Endothelial cell of umbilical vein (primary cell): ENCODE results near the gene TUBB4B. TPM values are rescaled to one million over a fixed set of nuclear protein-coding genes. Genes with fewer than 3 reads are reported as not detected.

Experiments used
- BruUV-seq: library from RNA; stranded (reverse); fragments of 400-500 nt; replicated peaks from 2 replicates; lab custom pipeline; 2021; lab: Mats Ljungman, UMichigan
- CTCF ChIA-PET: fragments of 300-600, 350-600 bp; sonication (Branson Sonifier 250); formaldehyde crosslinking; loops from one replicate; lab custom pipeline; 2021; ENCODE audit warnings: antibody characterized with exemption, inconsistent platforms; lab: Charles Lee
- POLR2A ChIA-PET: fragments of 300-600, 350-600 bp; sonication (Branson Sonifier 250); formaldehyde crosslinking; loops from one replicate; lab custom pipeline; 2021; ENCODE audit warnings: antibody characterized with exemption, inconsistent platforms; lab: Charles Lee
- DNase-seq: peaks from one replicate; pipeline ENCODE4 v3.0.0-alpha.2; 2011; ENCODE audit warnings: low read depth, low spot score
- FAIRE-seq: peaks from 2 replicates; lab custom pipeline; 2011; peaks lifted over from hg19 to GRCh38; lab: Jason Lieb, UNC
- H2AFZ ChIP-seq: 2 replicates; pipeline ENCODE4 v1.6.0; 2012; ENCODE audit warnings: low read depth, low read length, control low read depth, inconsistent platforms
- H3K27ac ChIP-seq: 2 replicates; pipeline ENCODE4 v1.5.1; 2011; ENCODE audit warnings: low read depth, mild to moderate bottlenecking, control low read depth, low read length, moderate library complexity; ENCODE audit not compliant: insufficient read depth
- H3K27me3 ChIP-seq, 2 experiments: 2 replicates each; pipeline versions ENCODE4 v1.6.0 to v1.6.1; 2011; ENCODE audit warnings: low read length in 2 of 2, mixed read lengths in 1 of 2; ENCODE audit not compliant: control insufficient read depth in 2 of 2, insufficient read depth in 2 of 2
- H3K36me3 ChIP-seq, 2 experiments: 2 replicates in 1 of 2; 3 replicates in 1 of 2; pipeline ENCODE4 v1.5.1; 2011; ENCODE audit warnings: low read length in 2 of 2, mild to moderate bottlenecking in 1 of 2, moderate library complexity in 1 of 2; ENCODE audit not compliant: control insufficient read depth in 2 of 2, insufficient read depth in 2 of 2; ENCODE audit errors: extremely low read depth in 1 of 2
- H3K4me1 ChIP-seq: 3 replicates; pipeline ENCODE4 v1.5.1; 2011; ENCODE audit warnings: mild to moderate bottlenecking, low read length; ENCODE audit not compliant: control insufficient read depth, insufficient read depth; ENCODE audit errors: extremely low read depth
- H3K4me2 ChIP-seq: 2 replicates; pipeline ENCODE4 v1.6.1; 2011; ENCODE audit warnings: low read length, control low read depth, mixed read lengths; ENCODE audit not compliant: insufficient read depth
- H3K4me3 ChIP-seq, 3 experiments: fragments of 200-600 bp in 1 of 3; sonication (generic), shearing (Covaris generic) in 1 of 3; replicated peaks in 1 of 3; 2 replicates each; pipeline ENCODE4 v1.5.1; 2011 to 2016; ENCODE audit warnings: control low read depth in 3 of 3, low read length in 3 of 3, mild to moderate bottlenecking in 2 of 3, inconsistent platforms in 1 of 3, low read depth in 1 of 3, moderate library complexity in 1 of 3; ENCODE audit not compliant: insufficient read depth in 1 of 3
- H3K79me2 ChIP-seq: 2 replicates; pipeline ENCODE4 v1.6.0; 2012; ENCODE audit warnings: low read length, inconsistent platforms; ENCODE audit not compliant: control insufficient read depth, insufficient read depth
- H3K9ac ChIP-seq: replicated peaks from 2 replicates; pipeline ENCODE3; 2011; ENCODE audit warnings: low read length, control low read depth; ENCODE audit not compliant: insufficient read depth; ENCODE audit errors: extremely low read depth
- H3K9me1 ChIP-seq: replicated peaks from 3 replicates; pipeline ENCODE4 v1.6.0; 2011; ENCODE audit warnings: mild to moderate bottlenecking, low read length; ENCODE audit not compliant: control insufficient read depth, insufficient read depth; ENCODE audit errors: extremely low read depth
- H3K9me3 ChIP-seq: replicated peaks from 2 replicates; pipeline ENCODE4 v1.5.1; 2012; ENCODE audit warnings: low read length, inconsistent platforms; ENCODE audit not compliant: control insufficient read depth, insufficient read depth
- H4K20me1 ChIP-seq: replicated peaks from 2 replicates; pipeline ENCODE3; 2011; ENCODE audit warnings: mild to moderate bottlenecking, low read length; ENCODE audit not compliant: control insufficient read depth, insufficient read depth; ENCODE audit errors: extremely low read depth
- EZH2 ChIP-seq: IDR thresholded peaks from 2 replicates; pipeline ENCODE4 v1.6.1; 2012; ENCODE audit warnings: borderline replicate concordance, low read depth, mild to moderate bottlenecking, moderate library complexity, low read length, inconsistent platforms; ENCODE audit not compliant: severe bottlenecking
- FOS ChIP-seq: IDR thresholded peaks from 2 replicates; pipeline ENCODE4 v1.6.1; 2011; ENCODE audit warnings: mild to moderate bottlenecking, low read length, moderate library complexity, borderline replicate concordance; ENCODE audit not compliant: insufficient read depth
- GATA2 ChIP-seq: IDR thresholded peaks from 2 replicates; pipeline ENCODE4 v1.7.0; 2011; ENCODE audit warnings: low read depth, mild to moderate bottlenecking, moderate library complexity, mixed read lengths, low read length; ENCODE audit not compliant: insufficient read length, insufficient read depth
- JUN ChIP-seq: IDR thresholded peaks from 2 replicates; pipeline ENCODE4 v1.6.1; 2011; ENCODE audit warnings: borderline replicate concordance, low read depth; ENCODE audit not compliant: insufficient read length, insufficient read depth
- MYC ChIP-seq: IDR thresholded peaks from one replicate; pipeline ENCODE4 v1.6.1; 2011; ENCODE audit warnings: mild to moderate bottlenecking, low read depth, low read length
- POLR2A ChIP-seq: IDR thresholded peaks from 2 replicates; pipeline ENCODE4 v1.6.1; 2012; ENCODE audit warnings: low read depth, mild to moderate bottlenecking, control low read depth, low read length
- POLR2AphosphoS5 ChIP-seq: IDR thresholded peaks from 2 replicates; pipeline ENCODE4 v1.6.1; 2012; ENCODE audit warnings: low read depth, mild to moderate bottlenecking, control low read depth, low read length, moderate library complexity; ENCODE audit not compliant: insufficient read depth
- dilution Hi-C: fragments of 300-500 bp; cut with MboI; formaldehyde crosslinking; loops from one replicate; pipeline ENCODE4 v1.15.0; 2019; ENCODE audit warnings: low sequenced_read_pairs; ENCODE audit not compliant: extremely low pct_ligation_motif_present
- intact Hi-C: fragments of 100-400 bp; cut with micrococcal nuclease; formaldehyde crosslinking; loops from one replicate; pipeline ENCODE4 v1.10.0; 2022
- polyA plus RNA-seq, 4 experiments: library from polyadenylated mRNA; depleted of rRNA in 3 of 4; stranded (reverse) in 3 of 4; unstranded in 1 of 4; fragments of >200 nt; gene quantifications; 2 replicates each; pipeline versions ENCODE4 v1.2.1 to v1.2.3, GENCODE V29; 2011 to 2012; ENCODE audit warnings: missing spikeins in 1 of 4
- total RNA-seq: library from RNA; stranded (reverse); gene quantifications from 2 replicates; pipeline ENCODE4 v1.2.3, GENCODE V29; 2021
- TF ChIP-seq, protein P1 (sequence below): IDR thresholded peaks from 2 replicates; pipeline ENCODE4 v1.6.1; 2011; ENCODE audit not compliant: insufficient read depth, insufficient read length
- TF ChIP-seq, protein P2 (sequence below), 2 donors: IDR thresholded peaks; 1 replicate in 1 of 2; 2 replicates in 1 of 2; pipeline ENCODE4 v1.5.1; 2011; ENCODE audit warnings: low read length in 2 of 2, mild to moderate bottlenecking in 2 of 2, moderate library complexity in 2 of 2, control low read depth in 1 of 2, inconsistent platforms in 1 of 2, low read depth in 1 of 2; ENCODE audit not compliant: insufficient read depth in 1 of 2; ENCODE audit errors: extremely low read depth in 1 of 2

Gene TUBB4B
- total and polyA plus RNA-seq, 2 donors (not counting 3 experiments of a cell fraction or from before 2014, with no cell fraction given) = 418 to 558 TPM

DNA sequence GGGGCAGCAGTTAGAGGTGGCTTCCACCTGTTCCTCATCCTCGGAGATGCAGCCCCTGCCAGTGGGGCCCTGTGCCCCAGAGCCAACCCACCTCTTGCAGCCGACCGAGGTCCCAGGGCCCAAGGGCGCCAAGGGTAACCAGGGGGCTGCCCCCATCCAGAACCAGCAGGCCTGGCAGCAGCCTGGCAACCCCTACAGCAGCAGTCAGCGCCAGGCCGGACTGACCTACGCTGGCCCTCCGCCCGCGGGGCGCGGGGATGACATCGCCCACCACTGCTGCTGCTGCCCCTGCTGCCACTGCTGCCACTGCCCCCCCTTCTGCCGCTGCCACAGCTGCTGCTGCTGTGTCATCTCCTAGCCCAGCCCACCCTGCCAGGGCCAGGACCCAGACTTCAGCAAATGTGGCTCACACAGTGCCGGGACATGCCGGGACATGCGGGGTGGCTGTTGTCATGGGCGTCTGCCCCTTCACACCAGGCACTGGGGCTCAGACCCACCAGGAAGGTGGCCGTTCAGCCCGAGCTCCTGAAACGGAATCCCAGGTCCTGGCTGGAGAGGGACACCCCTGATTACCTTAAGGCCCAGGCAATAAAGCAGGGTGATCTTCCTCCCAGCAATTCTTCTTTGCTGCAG lies 15.3 kb upstream of the TUBB4B start:
- peaks cover 12% of the 10 kb centered on the region for H3K4me1 ChIP-seq
- no peaks in the 10 kb centered on the region for H3K9me3 ChIP-seq
- H3K79me2 ChIP-seq = no peaks in the 10 kb centered on the region
- intact Hi-C loops (loop anchor here (2.0 kb wide), 1 partner anchor 49 kb away; no protein-coding TSS in a partner anchor), dilution Hi-C loops (no loop called here)
- no peak overlapping the region for H3K4me3 ChIP-seq
- H3K36me3 ChIP-seq = no peaks in the 10 kb centered on the region
- H3K27me3 ChIP-seq = no peaks in the 10 kb centered on the region
- H3K4me2 ChIP-seq = no peak overlapping the region
- H4K20me1 ChIP-seq = no peaks in the 10 kb centered on the region
- BruUV-seq = no TSS peak
- ChIA-PET CTCF (interaction anchor here (0.6 to 6.3 kb wide), 8 partner anchors 11 to 196 kb away, joined by 3 to 63 read pairs (median 12); partner anchors contain the start of genes ANAPC2, NPDC1 and SSNA1), POLR2A (no interaction called here)
- no peaks in the 10 kb centered on the region for H3K9me1 ChIP-seq
- H2AFZ ChIP-seq = no peak overlapping the region
- no peak for FAIRE-seq
- no peak for DNase-seq
- TF ChIP-seq POLR2AphosphoS5 (no peak), MYC (no peak), GATA2 (no peak), EZH2 (no peak), FOS (no peak), POLR2A (no peak), JUN (no peak)
- TF ChIP-seq, protein P1, sequence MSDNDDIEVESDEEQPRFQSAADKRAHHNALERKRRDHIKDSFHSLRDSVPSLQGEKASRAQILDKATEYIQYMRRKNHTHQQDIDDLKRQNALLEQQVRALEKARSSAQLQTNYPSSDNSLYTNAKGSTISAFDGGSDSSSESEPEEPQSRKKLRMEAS = no peak
- TF ChIP-seq, protein P2, sequence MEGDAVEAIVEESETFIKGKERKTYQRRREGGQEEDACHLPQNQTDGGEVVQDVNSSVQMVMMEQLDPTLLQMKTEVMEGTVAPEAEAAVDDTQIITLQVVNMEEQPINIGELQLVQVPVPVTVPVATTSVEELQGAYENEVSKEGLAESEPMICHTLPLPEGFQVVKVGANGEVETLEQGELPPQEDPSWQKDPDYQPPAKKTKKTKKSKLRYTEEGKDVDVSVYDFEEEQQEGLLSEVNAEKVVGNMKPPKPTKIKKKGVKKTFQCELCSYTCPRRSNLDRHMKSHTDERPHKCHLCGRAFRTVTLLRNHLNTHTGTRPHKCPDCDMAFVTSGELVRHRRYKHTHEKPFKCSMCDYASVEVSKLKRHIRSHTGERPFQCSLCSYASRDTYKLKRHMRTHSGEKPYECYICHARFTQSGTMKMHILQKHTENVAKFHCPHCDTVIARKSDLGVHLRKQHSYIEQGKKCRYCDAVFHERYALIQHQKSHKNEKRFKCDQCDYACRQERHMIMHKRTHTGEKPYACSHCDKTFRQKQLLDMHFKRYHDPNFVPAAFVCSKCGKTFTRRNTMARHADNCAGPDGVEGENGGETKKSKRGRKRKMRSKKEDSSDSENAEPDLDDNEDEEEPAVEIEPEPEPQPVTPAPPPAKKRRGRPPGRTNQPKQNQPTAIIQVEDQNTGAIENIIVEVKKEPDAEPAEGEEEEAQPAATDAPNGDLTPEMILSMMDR (IDR thresholded peaks at IDR 0.05; ENCODE audit: extremely low read depth in 1 of 2, insufficient read depth in 1 of 2, low read depth in 1 of 2, low read length in 2 of 2) = no peak
- H3K9ac ChIP-seq = no peak overlapping the region
- no peak overlapping the region for H3K27ac ChIP-seq
